HEK293T (cell line): ENCODE measurements around the gene C16orf74.

ENCODE experiments used
- PKNOX1 ChIP-seq: fragments of 450-650 bp; IDR thresholded peaks from 2 replicates; pipeline ENCODE4 v1.6.1; 2016
- SP1 ChIP-seq: fragments of 450-650 bp; IDR thresholded peaks from 2 replicates; pipeline ENCODE4 v1.6.1; 2017

DNA sequence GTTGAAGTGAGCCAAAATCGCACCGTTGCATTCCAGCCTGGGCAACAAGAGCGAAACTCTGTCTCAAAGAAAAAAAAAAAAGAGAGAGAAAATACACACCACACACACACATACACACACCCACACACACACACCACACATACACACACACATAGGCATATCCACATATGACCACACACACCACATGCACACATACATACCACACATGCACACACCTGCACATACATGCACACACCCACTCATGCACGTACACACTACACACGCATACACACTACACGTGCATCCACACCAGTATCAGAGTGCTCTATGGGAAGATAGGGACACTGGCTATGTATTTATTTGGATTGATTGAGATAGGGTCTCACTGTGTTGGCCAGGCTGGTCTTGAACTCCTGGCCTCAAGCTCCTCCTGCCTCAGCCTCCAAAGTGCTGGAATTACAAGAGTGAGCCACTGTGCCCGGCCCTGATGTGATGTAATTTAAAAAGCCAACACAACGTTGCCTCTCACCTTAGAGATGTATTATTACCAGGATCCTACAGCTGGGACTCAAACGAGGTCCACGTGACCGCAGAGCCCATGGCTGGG is 44.4 kb downstream of the C16orf74 start:
- TF ChIP-seq PKNOX1: no peak
- no peak for TF ChIP-seq SP1
